NCI-H69 (cell line): ENCODE results near the gene PAK6.

Experiments
- DNase-seq: peaks from one replicate; lab custom pipeline; 2025; lab: John Stamatoyannopoulos, UW

The PAK6 gene

GRCh38 chr15:40293006-40293405 lies 54.1 kb downstream of the PAK6 start:
- no peak for DNase-seq

GRCh38 chr15:40293905-40294895 lies 55.3 kb downstream of the PAK6 start:
- DNase-seq: peak; percentile 47

- no peak for DNase-seq
Measured at GRCh38 chr15:40295297-40295696, 56.4 kb downstream of the PAK6 start.

- DNase-seq: no peak
Measured at GRCh38 chr15:40295877-40296560, 57.2 kb downstream of the PAK6 start.

GRCh38 chr15:40296561-40297230 lies 57.8 kb downstream of the PAK6 start:
- DNase-seq: no peak

- DNase-seq: no peak
Measured at GRCh38 chr15:40297356-40297755, 58.5 kb downstream of the PAK6 start.

GRCh38 chr15:40298216-40298935 lies 59.5 kb downstream of the PAK6 start:
- DNase-seq: no peak

GRCh38 chr15:40300367-40300766 lies 61.5 kb downstream of the PAK6 start:
- no peak for DNase-seq

GRCh38 chr15:40300771-40301170 lies 61.9 kb downstream of the PAK6 start:
- no peak for DNase-seq

- DNase-seq: no peak
Measured at GRCh38 chr15:40301467-40302179, 62.8 kb downstream of the PAK6 start.

GRCh38 chr15:40302288-40302886 lies 63.5 kb downstream of the PAK6 start:
- no peak for DNase-seq

GRCh38 chr15:40302981-40303380 lies 64.1 kb downstream of the PAK6 start:
- no peak for DNase-seq

- no peak for DNase-seq
Measured at GRCh38 chr15:40303576-40303975, 64.7 kb downstream of the PAK6 start.

GRCh38 chr15:40305281-40305680 lies 66.4 kb downstream of the PAK6 start:
- DNase-seq: no peak

GRCh38 chr15:40306371-40306770 lies 67.5 kb downstream of the PAK6 start:
- no peak for DNase-seq

- DNase-seq: no peak
Measured at GRCh38 chr15:40306908-40307307, 68.0 kb downstream of the PAK6 start.

- DNase-seq: peak; percentile 62
Measured at GRCh38 chr15:40307421-40308211, 68.8 kb downstream of the PAK6 start, which contains the start of gene PLCB2. PLCB2 (minus strand) TSS chr15:40307935; CDS start chr15:40307672, 263 bp downstream.

GRCh38 chr15:40309344-40309862 lies 70.5 kb downstream of the PAK6 start:
- no peak for DNase-seq
